Omental fat pad (tissue), 4 donors: Measurements from ENCODE around the gene FARS2. TPM values are rescaled to one million over a fixed set of nuclear protein-coding genes. Genes with fewer than 3 reads are reported as not detected.

Experiments used
- ATAC-seq: fragments of 150-250 bp; one replicate; pipeline ENCODE4 v1.9.1; 2016; ENCODE audit warnings: mild to moderate bottlenecking, moderate library complexity; ENCODE audit not compliant: low FRiP score
- DNase-seq: peaks from one replicate; pipeline ENCODE4 v3.0.0-alpha.2; 2019; ENCODE audit warnings: low spot score
- CTCF ChIP-seq, 3 donors: fragments of 450-650 bp; IDR thresholded peaks; one replicate each; pipeline ENCODE4 v1.5.1; 2016 to 2017; ENCODE audit warnings: antibody characterized with exemption in 3 of 3, mild to moderate bottlenecking in 3 of 3, moderate library complexity in 2 of 3
- total RNA-seq, 4 donors: library from RNA; depleted of rRNA; stranded (reverse); fragments of >200 nt; gene quantifications; one replicate each; pipeline ENCODE4 v1.1.0, GENCODE V29; 2016

The FARS2 gene
- total RNA-seq, 4 donors from 2014 or later, result 12.5 to 18.1 (median 14.5) TPM

- DNase-seq, result no peak
- TF ChIP-seq CTCF (IDR thresholded peaks at IDR 0.05), result no peak
- ATAC-seq, result no peak
These were observed 548.1 kb downstream of the FARS2 start for GRCh38 chr6:5809450-5809849.

- ATAC-seq (no peak), DNase-seq (no peak)
- TF ChIP-seq CTCF (IDR thresholded peaks at IDR 0.05), result no peak
These were observed 550.7 kb downstream of the FARS2 start for GRCh38 chr6:5811997-5812396.

- TF ChIP-seq CTCF (IDR thresholded peaks at IDR 0.05), result no peak
- no peak for DNase-seq
- no peak for ATAC-seq
These were observed 552.3 kb downstream of the FARS2 start for GRCh38 chr6:5813625-5814027.

- ATAC-seq (no peak), DNase-seq (no peak)
- no peak for TF ChIP-seq CTCF (IDR thresholded peaks at IDR 0.05)
These were observed 552.8 kb downstream of the FARS2 start for GRCh38 chr6:5814116-5814515.

GRCh38 chr6:5814901-5815300 is 553.6 kb downstream of the FARS2 start:
- no peak for ATAC-seq
- DNase-seq, result no peak
- TF ChIP-seq CTCF (IDR thresholded peaks at IDR 0.05), result no peak

GRCh38 chr6:5817869-5818268 is 556.6 kb downstream of the FARS2 start:
- no peak for DNase-seq
- no peak for TF ChIP-seq CTCF (IDR thresholded peaks at IDR 0.05)
- ATAC-seq, result no peak

- ATAC-seq, result no peak
- TF ChIP-seq CTCF (IDR thresholded peaks at IDR 0.05), result no peak
- DNase-seq, result no peak
These were observed 557.6 kb downstream of the FARS2 start for GRCh38 chr6:5818959-5819358.

Other genes with a start within 250 kb of the FARS2 start
- 1 to 10 TPM in 2 of 4 donors, under 1 TPM in 2; 0.56 to 1.8 (median 1.3) TPM for gene PPP1R3G, start 176.2 kb upstream of the FARS2 start, total RNA-seq
- gene LYRM4, start 563 bp upstream of the FARS2 start, total RNA-seq, result 10 to 100 TPM; 21.4 to 47.8 (median 26.2) TPM